H9 (cell line): Measurements from ENCODE around the gene NKIRAS1. TPM values are rescaled to one million over a fixed set of nuclear protein-coding genes. Genes with fewer than 3 reads are reported as not detected.
"Not testable (repeated sequence)": the region's sequence is repeated elsewhere in the genome, so short reads cannot be mapped to it uniquely, and the experiment has no call there.

Experiments
- DNase-seq: peaks from one replicate; pipeline ENCODE4 v3.0.0-alpha.2; 2017
- H2AFZ ChIP-seq: one replicate; pipeline ENCODE4 v1.6.1; 2013; ENCODE audit warnings: mild to moderate bottlenecking, low read length, control low read depth, moderate library complexity
- H2AK5ac ChIP-seq: 2 replicates; pipeline ENCODE4 v1.6.1; 2013; ENCODE audit warnings: low read length, control low read depth, mixed read lengths; ENCODE audit not compliant: insufficient read length
- H2BK120ac ChIP-seq: one replicate; pipeline ENCODE4 v1.6.1; 2013; ENCODE audit warnings: low read depth, mild to moderate bottlenecking, low read length, control low read depth, inconsistent platforms; ENCODE audit not compliant: poor library complexity, severe bottlenecking
- H2BK12ac ChIP-seq: 2 replicates; pipeline ENCODE4 v1.6.1; 2013; ENCODE audit warnings: low read length, control low read depth, mixed read lengths, low read depth; ENCODE audit not compliant: insufficient read length
- H2BK15ac ChIP-seq: 2 replicates; pipeline ENCODE4 v1.6.1; 2013; ENCODE audit warnings: low read depth, low read length, control low read depth
- H2BK20ac ChIP-seq: one replicate; pipeline ENCODE4 v1.6.1; 2013; ENCODE audit warnings: low read depth, mild to moderate bottlenecking, low read length, control low read depth, inconsistent platforms; ENCODE audit not compliant: poor library complexity, severe bottlenecking
- H2BK5ac ChIP-seq: 2 replicates; pipeline ENCODE4 v1.6.1; 2013; ENCODE audit warnings: low read length, control low read depth, mixed read lengths; ENCODE audit not compliant: insufficient read length
- H3K14ac ChIP-seq: 2 replicates; pipeline ENCODE4 v1.6.1; 2013; ENCODE audit warnings: low read length, control low read depth; ENCODE audit not compliant: insufficient read depth
- H3K18ac ChIP-seq: 2 replicates; pipeline ENCODE4 v1.6.1; 2013; ENCODE audit warnings: low read depth, mild to moderate bottlenecking, mixed read lengths, low read length, control low read depth; ENCODE audit not compliant: insufficient read length
- H3K23ac ChIP-seq: 2 replicates; pipeline ENCODE4 v1.6.1; 2013; ENCODE audit warnings: low read length, control low read depth, mixed read lengths, low read depth; ENCODE audit not compliant: insufficient read length
- H3K23me2 ChIP-seq: 2 replicates; pipeline ENCODE4 v1.6.1; 2013; ENCODE audit warnings: low read depth, mild to moderate bottlenecking, mixed read lengths, low read length, control low read depth; ENCODE audit not compliant: insufficient read length, poor library complexity, severe bottlenecking
- H3K27ac ChIP-seq: 2 replicates; pipeline ENCODE4 v1.5.1; 2013; ENCODE audit warnings: low read length, control low read depth, mixed read lengths, low read depth; ENCODE audit not compliant: insufficient read length
- H3K27me3 ChIP-seq: 2 replicates; pipeline ENCODE4 v1.6.1; 2013; ENCODE audit warnings: low read length, control low read depth, inconsistent platforms; ENCODE audit not compliant: insufficient read depth
- H3K4ac ChIP-seq: 2 replicates; pipeline ENCODE4 v1.6.1; 2013; ENCODE audit warnings: low read depth, mild to moderate bottlenecking, control low read depth, inconsistent platforms, low read length, moderate library complexity
- H3K4me1 ChIP-seq: 2 replicates; pipeline ENCODE4 v1.6.1; 2013; ENCODE audit warnings: low read length, control low read depth, inconsistent platforms; ENCODE audit not compliant: insufficient read depth
- H3K4me2 ChIP-seq: 2 replicates; pipeline ENCODE4 v1.6.1; 2013; ENCODE audit warnings: low read length, control low read depth, mixed read lengths; ENCODE audit not compliant: insufficient read length, insufficient read depth
- H3K56ac ChIP-seq: 2 replicates; pipeline ENCODE4 v1.6.1; 2013; ENCODE audit warnings: low read depth, mild to moderate bottlenecking, mixed read lengths, low read length, control low read depth; ENCODE audit not compliant: insufficient read length
- H3K79me1 ChIP-seq: 2 replicates; pipeline ENCODE4 v1.6.1; 2013; ENCODE audit warnings: low read depth, mild to moderate bottlenecking, moderate library complexity, low read length, control low read depth, inconsistent platforms; ENCODE audit not compliant: insufficient read depth, poor library complexity, severe bottlenecking
- H3K79me2 ChIP-seq: 2 replicates; pipeline ENCODE4 v1.6.1; 2013; ENCODE audit warnings: low read length, control low read depth, inconsistent platforms; ENCODE audit not compliant: insufficient read depth
- H3K9ac ChIP-seq: 2 replicates; pipeline ENCODE4 v1.6.1; 2013; ENCODE audit warnings: low read length, control low read depth, mixed read lengths; ENCODE audit not compliant: insufficient read length; ENCODE audit errors: extremely low read depth
- H3K9me3 ChIP-seq: one replicate; pipeline ENCODE4 v1.6.1; 2013; ENCODE audit warnings: low read depth, low read length, inconsistent platforms; ENCODE audit not compliant: control insufficient read depth
- H3T11ph ChIP-seq: one replicate; pipeline ENCODE4 v1.6.1; 2013; ENCODE audit warnings: mild to moderate bottlenecking, low read length, control low read depth, inconsistent platforms
- H4K20me1 ChIP-seq: one replicate; pipeline ENCODE4 v1.6.1; 2013; ENCODE audit not compliant: control insufficient read depth, insufficient read length, insufficient read depth
- H4K5ac ChIP-seq: 2 replicates; pipeline ENCODE4 v1.6.1; 2013; ENCODE audit warnings: low read depth, mild to moderate bottlenecking, mixed read lengths, low read length, control low read depth; ENCODE audit not compliant: insufficient read length
- H4K8ac ChIP-seq: replicated peaks from 2 replicates; pipeline ENCODE4 v1.6.1; 2013; ENCODE audit warnings: low read length, control low read depth, mixed read lengths, low read depth; ENCODE audit not compliant: insufficient read length
- H4K91ac ChIP-seq: 2 replicates; pipeline ENCODE4 v1.6.1; 2013; ENCODE audit warnings: low read depth, mild to moderate bottlenecking, moderate library complexity, mixed read lengths, low read length, control low read depth; ENCODE audit not compliant: insufficient read length
- H3K27ac Mint-ChIP-seq, 3 experiments: 2 replicates in 2 of 3; 3 replicates in 1 of 3; pipeline ENCODE4 v1.8.0; 2020 to 2021; ENCODE audit warnings: mixed read lengths in 3 of 3, mild to moderate bottlenecking in 1 of 3, moderate library complexity in 1 of 3
- H3K27me3 Mint-ChIP-seq: 2 replicates; pipeline ENCODE4 v1.8.0; 2021; ENCODE audit warnings: low read depth, mild to moderate bottlenecking, moderate library complexity, mixed read lengths
- H3K36me3 Mint-ChIP-seq, 3 experiments: 2 replicates in 2 of 3; 3 replicates in 1 of 3; pipeline ENCODE4 v1.8.0; 2020 to 2021; ENCODE audit warnings: low read depth in 3 of 3, mixed read lengths in 3 of 3; ENCODE audit not compliant: insufficient read depth in 1 of 3
- H3K4me1 Mint-ChIP-seq, 2 experiments: 2 replicates each; pipeline ENCODE4 v1.8.0; 2020; ENCODE audit warnings: mixed read lengths in 2 of 2
- H3K4me3 Mint-ChIP-seq, 2 experiments: 2 replicates in 1 of 2; 3 replicates in 1 of 2; pipeline ENCODE4 v1.8.0; 2020 to 2021; ENCODE audit warnings: mild to moderate bottlenecking in 2 of 2, mixed read lengths in 2 of 2, moderate library complexity in 1 of 2
- H3K9me3 Mint-ChIP-seq, 2 experiments: 2 replicates in 1 of 2; 3 replicates in 1 of 2; pipeline ENCODE4 v1.8.0; 2020; ENCODE audit warnings: mild to moderate bottlenecking in 2 of 2, mixed read lengths in 2 of 2, moderate library complexity in 1 of 2
- WGBS: extraction: QIAGEN DNeasy Blood & Tissue Kit; methylation state at CpG from one replicate; pipeline ENCODE4 v1.1.7; 2013; ENCODE audit warnings: missing lambda C conversion rate, low lambda C conversion rate, mixed read lengths; ENCODE audit not compliant: insufficient read length; ENCODE audit errors: extremely low coverage; 5-methylcytosine and 5-hydroxymethylcytosine counted together
- total RNA-seq: library from RNA; stranded (reverse); gene quantifications from 2 replicates; pipeline ENCODE4 v1.2.1, GENCODE V29; 2021

Gene NKIRAS1
- total RNA-seq, 1 experiment from 2014 or later = 6.1 TPM

GRCh38 chr3:23870663-23871043 lies 46.1 kb downstream of the NKIRAS1 start:
- not testable (repeated sequence) for H4K20me1 ChIP-seq, H3K4ac ChIP-seq, H3K18ac ChIP-seq, H4K8ac ChIP-seq, H2BK120ac ChIP-seq, DNase-seq, H4K91ac ChIP-seq, H2AK5ac ChIP-seq, H3K4me2 ChIP-seq, H3K23me2 ChIP-seq, H3K56ac ChIP-seq, H3K4me1 ChIP-seq, H3K27ac Mint-ChIP-seq, H2BK20ac ChIP-seq, H2BK12ac ChIP-seq, H3K14ac ChIP-seq, H2BK15ac ChIP-seq, H3T11ph ChIP-seq, H3K79me2 ChIP-seq, H3K27me3 Mint-ChIP-seq, H3K79me1 ChIP-seq, H3K9me3 Mint-ChIP-seq, H3K23ac ChIP-seq, H4K5ac ChIP-seq, H2BK5ac ChIP-seq, H2AFZ ChIP-seq, H3K4me3 Mint-ChIP-seq, H3K27me3 ChIP-seq, H3K9me3 ChIP-seq, H3K9ac ChIP-seq, H3K27ac ChIP-seq
- Mint-ChIP-seq H3K36me3 (peaks cover 6 to 10% (median 8%) of the 10 kb centered on the region in 3 experiments; a peak in 5 of 7 replicates), H3K4me1 (peaks cover 30 to 31% of the 10 kb centered on the region in 2 experiments)
- no CpG with 5 or more reads among the region's 5 CpGs for WGBS
